Measurements from ENCODE around the gene TFAP2A. TPM values are rescaled to one million over a fixed set of nuclear protein-coding genes. Genes with fewer than 3 reads are reported as not detected.

The TFAP2A gene
- under 1 TPM in 3 of 7 donors, not detected in 4; 0.27 to 0.94 (median 0.28) TPM for total RNA-seq
- under 1 TPM; 0.04 to 0.19 (median 0.11) TPM for polyA plus RNA-seq
- long read RNA-seq, donor 1 = 0 reads
- long read RNA-seq, donor 2 = 0 reads

DNA sequence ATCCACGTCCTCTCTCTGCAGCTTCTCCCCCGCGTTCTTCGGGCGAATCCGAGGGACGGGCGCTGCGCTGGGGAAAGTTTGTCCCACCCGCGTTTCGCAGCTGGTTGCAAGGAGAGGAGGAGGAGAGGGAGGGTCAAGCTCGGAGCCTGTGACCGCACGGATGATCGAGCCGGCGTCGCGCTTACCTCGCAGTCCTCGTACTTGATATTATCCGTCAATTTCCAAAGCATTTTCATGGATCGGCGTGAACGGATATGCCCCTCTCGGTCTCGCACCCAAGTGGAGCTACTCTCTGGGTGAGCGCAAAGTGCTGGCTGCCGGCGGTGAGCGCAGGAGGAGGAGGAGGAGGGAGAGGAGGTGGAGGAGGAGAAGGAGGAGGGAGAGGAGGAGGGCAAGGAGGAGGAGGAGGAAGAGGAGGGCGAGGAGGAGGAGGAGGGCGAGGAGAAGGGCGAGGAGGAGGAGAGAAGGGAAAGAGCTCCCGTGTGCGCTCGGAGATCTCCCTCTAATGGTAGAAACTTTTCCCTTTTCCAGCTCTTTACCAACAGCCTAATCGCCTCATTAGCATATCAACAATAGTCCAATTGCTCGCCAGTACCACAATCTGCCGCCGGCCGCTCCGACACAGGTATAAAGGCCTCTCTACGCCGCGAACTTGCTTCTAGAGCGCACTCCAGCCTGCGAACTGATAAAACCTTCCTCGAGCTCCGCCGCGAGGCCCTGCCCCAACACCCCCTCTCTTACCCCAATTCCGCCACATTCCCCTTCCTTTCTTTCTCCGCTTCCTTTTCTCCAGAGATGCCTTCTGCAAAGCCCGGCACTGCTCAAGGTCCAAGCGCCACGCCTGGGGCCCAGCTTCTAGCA, at the start of gene TFAP2A:
Gene TFAP2A (minus strand): TSS at position 319 of the 861 bp plus-strand sequence. CDS start 83 bp downstream, at position 236.
- TF ChIP-seq POLR2A (IDR thresholded peaks at IDR 0.05) (no peak), POLR2AphosphoS5 (IDR thresholded peaks at IDR 0.05) (no peak)
- TF ChIP-seq, protein P1, sequence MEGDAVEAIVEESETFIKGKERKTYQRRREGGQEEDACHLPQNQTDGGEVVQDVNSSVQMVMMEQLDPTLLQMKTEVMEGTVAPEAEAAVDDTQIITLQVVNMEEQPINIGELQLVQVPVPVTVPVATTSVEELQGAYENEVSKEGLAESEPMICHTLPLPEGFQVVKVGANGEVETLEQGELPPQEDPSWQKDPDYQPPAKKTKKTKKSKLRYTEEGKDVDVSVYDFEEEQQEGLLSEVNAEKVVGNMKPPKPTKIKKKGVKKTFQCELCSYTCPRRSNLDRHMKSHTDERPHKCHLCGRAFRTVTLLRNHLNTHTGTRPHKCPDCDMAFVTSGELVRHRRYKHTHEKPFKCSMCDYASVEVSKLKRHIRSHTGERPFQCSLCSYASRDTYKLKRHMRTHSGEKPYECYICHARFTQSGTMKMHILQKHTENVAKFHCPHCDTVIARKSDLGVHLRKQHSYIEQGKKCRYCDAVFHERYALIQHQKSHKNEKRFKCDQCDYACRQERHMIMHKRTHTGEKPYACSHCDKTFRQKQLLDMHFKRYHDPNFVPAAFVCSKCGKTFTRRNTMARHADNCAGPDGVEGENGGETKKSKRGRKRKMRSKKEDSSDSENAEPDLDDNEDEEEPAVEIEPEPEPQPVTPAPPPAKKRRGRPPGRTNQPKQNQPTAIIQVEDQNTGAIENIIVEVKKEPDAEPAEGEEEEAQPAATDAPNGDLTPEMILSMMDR (IDR thresholded peaks at IDR 0.05 in 8 of 11, conservative IDR thresholded peaks at IDR 0.05 in 3 of 11) = no peak
- peaks cover 0 to 49% (median 0%) of the 10 kb centered on the region in 8 donors for H3K9me3 ChIP-seq
- H3K27ac ChIP-seq = no peak within 1 kb of the TSS
- H3K27me3 ChIP-seq (replicated peaks in 1 of 7) = peaks cover 22 to 100% (median 97%) of the 10 kb centered on the region in 7 donors
- H3K4me3 ChIP-seq = peak within 1 kb of the TSS in 3 of 8 donors; percentile 5 to 83 (median 9)
- H3K4me1 ChIP-seq = peaks cover 9 to 75% (median 51%) of the 10 kb centered on the region in 6 donors
- DNase-seq = no peak
- intact Hi-C loops (cut with DNase I; ENCODE audit: low total_unique reads) = no loop called here
- no peaks in the 10 kb centered on the region for H3K36me3 ChIP-seq
- WGBS, 5 donors = 4 to 9% (median 7%) methylated on average over 55 to 58 of the region's 58 CpGs

DNA sequence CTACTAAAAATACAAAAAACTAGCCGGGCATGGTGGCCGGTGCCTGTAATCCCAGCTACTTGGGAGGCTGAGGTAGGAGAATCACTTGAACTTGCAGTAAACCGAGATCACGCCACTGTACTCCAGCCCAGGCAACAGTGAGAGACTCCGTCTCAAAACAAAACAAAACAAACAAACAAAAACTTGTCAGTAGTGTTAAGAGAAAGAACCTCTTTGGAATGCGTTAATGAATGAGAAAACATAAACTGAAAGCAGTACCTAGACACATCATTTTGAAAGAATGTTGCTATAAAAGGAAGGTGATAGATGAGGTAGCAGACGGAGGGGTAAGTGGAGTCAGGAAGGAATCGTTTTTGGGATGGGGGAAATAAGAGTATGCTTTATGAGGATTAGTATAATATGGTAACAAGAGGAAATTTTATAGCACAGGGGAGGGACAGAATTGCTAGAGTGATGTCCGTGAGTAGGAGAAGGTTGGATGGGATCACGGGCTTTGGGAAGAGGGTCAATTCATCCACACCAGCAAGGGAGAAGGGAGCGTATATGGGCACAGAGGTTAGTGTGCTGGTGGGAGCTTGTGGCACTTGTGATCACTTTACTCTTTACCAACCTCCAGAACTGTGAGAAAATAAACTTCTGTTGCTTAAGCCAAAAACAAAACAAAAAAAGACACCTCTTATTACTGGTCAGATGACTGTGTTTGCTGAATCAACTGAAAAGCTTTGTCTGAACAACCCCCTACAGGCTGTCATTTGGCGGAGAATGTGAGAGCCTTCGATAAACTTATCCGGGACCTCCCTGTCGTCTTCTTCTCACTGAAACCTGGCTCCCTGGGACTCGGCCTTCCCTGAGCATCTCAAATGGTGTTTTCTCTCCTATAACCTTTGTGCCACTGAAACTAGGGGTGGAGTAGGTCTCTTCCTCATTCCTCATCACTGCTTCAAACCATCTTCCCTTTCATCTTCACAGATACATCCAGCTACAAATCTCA, 48.9 kb upstream of the TFAP2A start:
- DNase-seq = no peak
- peaks cover 0 to under 1% (median 0%) of the 10 kb centered on the region in 8 donors for H3K9me3 ChIP-seq
- H3K4me1 ChIP-seq = peaks cover 0 to 7% (median 0%) of the 10 kb centered on the region in 6 donors
- intact Hi-C loops (cut with DNase I; ENCODE audit: low total_unique reads) = no loop called here
- no peak overlapping the region for H3K4me3 ChIP-seq
- H3K27ac ChIP-seq = no peak overlapping the region
- peaks cover 0 to 45% (median 0%) of the 10 kb centered on the region in 7 donors for H3K27me3 ChIP-seq (replicated peaks in 1 of 7)
- TF ChIP-seq POLR2AphosphoS5 (IDR thresholded peaks at IDR 0.05) = no peak
- TF ChIP-seq, protein P1 (IDR thresholded peaks at IDR 0.05 in 8 of 11, conservative IDR thresholded peaks at IDR 0.05 in 3 of 11) = no peak
- TF ChIP-seq POLR2A (IDR thresholded peaks at IDR 0.05) = no peak
- H3K36me3 ChIP-seq = no peaks in the 10 kb centered on the region
- 66 to 73% (median 73%) methylated on average over 16 of the region's 16 CpGs for WGBS, 5 donors

DNA sequence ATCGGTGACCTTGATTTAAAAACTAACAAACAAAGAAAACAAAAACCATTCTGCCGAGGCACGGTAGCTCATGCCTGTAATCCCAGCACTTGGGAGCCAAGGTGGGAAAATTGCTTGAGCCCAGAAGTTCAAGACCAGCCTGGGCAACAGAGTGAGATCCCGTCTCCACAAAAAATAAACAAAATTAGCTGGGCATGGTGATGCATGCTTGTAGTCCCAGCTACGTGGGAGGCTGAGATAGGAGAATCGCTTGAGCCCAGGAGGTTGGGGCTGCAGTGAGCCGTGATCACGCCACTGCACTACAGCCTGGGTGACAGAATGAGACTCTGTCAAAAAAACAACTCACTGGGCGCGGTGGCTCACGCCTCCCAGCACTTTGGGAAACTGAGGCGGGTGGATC, 48.2 kb upstream of the TFAP2A start:
- DNase-seq = no peak
- 80 to 91% (median 90%) methylated on average over 12 of the region's 12 CpGs for WGBS, 5 donors
- intact Hi-C loops (cut with DNase I; ENCODE audit: low total_unique reads) = no loop called here

More for the DNA sequence above, 48.2 kb upstream of the TFAP2A start:
- Histone ChIP-seq H3K4me1 (peaks cover 0 to 7% (median 0%) of the 10 kb centered on the region in 6 donors), H3K27ac (no peak overlapping the region), H3K27me3 (replicated peaks in 1 of 7) (peaks cover 0 to 41% (median 0%) of the 10 kb centered on the region in 7 donors), H3K9me3 (no peaks in the 10 kb centered on the region), H3K4me3 (no peak overlapping the region), H3K36me3 (no peaks in the 10 kb centered on the region)
- TF ChIP-seq, protein P1 (IDR thresholded peaks at IDR 0.05 in 8 of 11, conservative IDR thresholded peaks at IDR 0.05 in 3 of 11) = no peak

All from spleen (tissue), 13 donors.